Heart right ventricle (tissue), 16 donors: Measurements from ENCODE around the gene TENM4. TPM values are rescaled to one million over a fixed set of nuclear protein-coding genes. Genes with fewer than 3 reads are reported as not detected.

Experiments used
- ATAC-seq, 8 donors: fragments of 200-7000 bp; cut with Tn5 transposase; one replicate each; pipeline ENCODE4 v1.9.1; 2020; ENCODE audit warnings: mild to moderate bottlenecking in 8 of 8, moderate library complexity in 8 of 8, moderate number of reproducible peaks in 1 of 8
- DNase-seq, 2 donors: peaks; one replicate each; pipeline ENCODE4 v3.0.0-alpha.2; 2020
- H3K27ac ChIP-seq, 10 donors: fragments of 200-600 bp; sonication (generic) in 2 of 10; one replicate each; pipeline versions ENCODE4 v1.5.0 to v1.8.0; 2020 to 2022; ENCODE audit warnings: mild to moderate bottlenecking in 3 of 10
- H3K27me3 ChIP-seq, 7 donors: fragments of 200-600 bp; one replicate each; pipeline ENCODE4 v1.8.0; 2021 to 2022; ENCODE audit warnings: mild to moderate bottlenecking in 2 of 7
- H3K36me3 ChIP-seq, 9 donors: fragments of 200-600 bp; sonication (generic) in 1 of 9; one replicate each; pipeline versions ENCODE4 v1.5.0 to v1.8.0; 2020 to 2022; ENCODE audit warnings: mild to moderate bottlenecking in 2 of 9
- H3K4me1 ChIP-seq, 9 donors: fragments of 200-600 bp; sonication (generic) in 1 of 9; one replicate each; pipeline versions ENCODE4 v1.5.0 to v1.8.0; 2020 to 2022; ENCODE audit warnings: mild to moderate bottlenecking in 4 of 9
- H3K4me3 ChIP-seq, 10 donors: fragments of 200-600 bp; sonication (generic) in 2 of 10; one replicate each; pipeline versions ENCODE4 v1.5.0 to v1.8.0; 2020 to 2022; ENCODE audit warnings: mild to moderate bottlenecking in 7 of 10, moderate library complexity in 2 of 10
- H3K9me3 ChIP-seq, 11 donors: fragments of 200-600 bp in 10 of 11; sonication (generic) in 2 of 11; one replicate each; pipeline versions ENCODE4 v1.5.0 to v1.8.0; 2013 to 2022; ENCODE audit warnings: mild to moderate bottlenecking in 2 of 11, control low read depth in 1 of 11, moderate library complexity in 1 of 11
- WGBS, 2 donors: extraction: QIAGEN DNeasy Blood & Tissue Kit; methylation state at CpG; one replicate each; pipeline ENCODE4 v1.1.7; 2013; ENCODE audit warnings: inconsistent platforms in 1 of 2; 5-methylcytosine and 5-hydroxymethylcytosine counted together
- intact Hi-C, 10 donors: fragments of 100-400 bp; cut with DNase I; formaldehyde crosslinking; loops; one replicate each; pipeline versions ENCODE4 v1.11.1 to v1.14.2; 2022
- polyA plus RNA-seq, 2 donors: library from polyadenylated mRNA; stranded (reverse); fragments of 200-250 nt; gene quantifications; one replicate each; pipeline ENCODE4 v1.2.3, GENCODE V29; 2013
- total RNA-seq, 10 donors: library from RNA; stranded (reverse); fragmentation: NEBNext Ultra II Directional in 3 of 10; extraction: Animal tissue kit (Norgen Biotek cat#: 25700) in 3 of 10; gene quantifications; one replicate each; pipeline versions ENCODE4 v1.2.1 to v1.2.4, GENCODE V29; 2021 to 2023
- TF ChIP-seq, protein P1 (sequence below), 9 donors: fragments of 200-600 bp; sonication (generic) in 2 of 9; IDR thresholded peaks; one replicate each; pipeline versions ENCODE4 v1.5.0 to v1.8.0; 2021 to 2022; ENCODE audit warnings: antibody characterized with exemption in 9 of 9, mild to moderate bottlenecking in 5 of 9, moderate library complexity in 1 of 9
- donor health status: Arrhythmogenic right ventricular cardiomyopathy.
- donor health status: ischemic (EF 13 %, LVEDD 7.1; RV severe dilation, severe dysfunction).
- donor health status: healthy with polysubstance abuse.
- donor health status: DM: no; HTN: yes; CAD: no.
- donor health status: DM: no; HTN: no; CAD: no.
- donor health status: ischemic (EF 25% LVEDD 6.9; RV normal size, moderate dysfunction).
- donor health status: ischemic (EF 25% LVEDD 5.7; RV mildly dilated, moderate dysfunction).
- donor health status: healthy.
- donor health status: DM: yes; HTN: yes; CAD: no.
- donor health status: Ischemic cardiomyopathy.
- donor health status: ischemic (EF 35%, LVEDD 5.7; RV mildly dilated, moderate dysfunction).
- donor health status: nonischemic (EF 11% LVEDD 7.7; RV severe dilation, severe dysfunction).
- donor health status: DM: yes; HTN: yes; CAD: no.
- donor health status: PGD.
- donor health status: ischemic (EF 29% LVEDD 5.4; RV normal size, mild dysfunction).
- donor health status: nonischemic (EF 23%, LVEDD 6.1; RV moderate dilation, normal function).

The TENM4 gene
- total and polyA plus RNA-seq, 12 donors = 0.10 to 3.6 (median 0.91) TPM

DNA sequence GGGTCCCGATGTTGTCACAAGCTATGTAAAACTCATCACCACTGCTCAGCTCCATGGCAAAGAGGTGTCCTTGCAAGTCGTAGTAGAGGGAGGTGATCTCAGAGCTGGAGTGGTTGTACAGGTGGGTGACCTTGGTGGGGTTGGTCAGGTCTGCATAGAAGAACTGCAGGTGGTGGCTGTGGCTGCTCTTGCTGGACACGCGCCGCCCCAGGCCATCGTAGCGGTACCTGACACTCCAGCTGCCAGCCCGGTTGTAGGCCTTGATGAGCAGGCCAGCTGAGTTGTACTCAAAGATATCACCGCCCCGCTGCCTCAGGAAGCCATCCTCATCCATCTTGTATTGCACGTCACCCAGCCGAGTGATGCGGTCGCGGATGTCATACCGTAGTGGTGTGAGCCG lies 771.6 kb downstream of the TENM4 start:
- Histone ChIP-seq H3K9me3 (no peaks in the 10 kb centered on the region), H3K27ac (no peak overlapping the region), H3K27me3 (no peaks in the 10 kb centered on the region), H3K4me1 (no peaks in the 10 kb centered on the region), H3K36me3 (no peaks in the 10 kb centered on the region), H3K4me3 (no peak overlapping the region)
- ATAC-seq (no peak), DNase-seq (no peak)
- 95 to 97% methylated on average over 17 of the region's 17 CpGs for WGBS, 2 donors
- TF ChIP-seq, protein P1, sequence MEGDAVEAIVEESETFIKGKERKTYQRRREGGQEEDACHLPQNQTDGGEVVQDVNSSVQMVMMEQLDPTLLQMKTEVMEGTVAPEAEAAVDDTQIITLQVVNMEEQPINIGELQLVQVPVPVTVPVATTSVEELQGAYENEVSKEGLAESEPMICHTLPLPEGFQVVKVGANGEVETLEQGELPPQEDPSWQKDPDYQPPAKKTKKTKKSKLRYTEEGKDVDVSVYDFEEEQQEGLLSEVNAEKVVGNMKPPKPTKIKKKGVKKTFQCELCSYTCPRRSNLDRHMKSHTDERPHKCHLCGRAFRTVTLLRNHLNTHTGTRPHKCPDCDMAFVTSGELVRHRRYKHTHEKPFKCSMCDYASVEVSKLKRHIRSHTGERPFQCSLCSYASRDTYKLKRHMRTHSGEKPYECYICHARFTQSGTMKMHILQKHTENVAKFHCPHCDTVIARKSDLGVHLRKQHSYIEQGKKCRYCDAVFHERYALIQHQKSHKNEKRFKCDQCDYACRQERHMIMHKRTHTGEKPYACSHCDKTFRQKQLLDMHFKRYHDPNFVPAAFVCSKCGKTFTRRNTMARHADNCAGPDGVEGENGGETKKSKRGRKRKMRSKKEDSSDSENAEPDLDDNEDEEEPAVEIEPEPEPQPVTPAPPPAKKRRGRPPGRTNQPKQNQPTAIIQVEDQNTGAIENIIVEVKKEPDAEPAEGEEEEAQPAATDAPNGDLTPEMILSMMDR (IDR thresholded peaks at IDR 0.05) = no peak
- intact Hi-C loops = loop anchor here in 1 of 10 donors (10.0 kb wide), 1 partner anchor 46 kb away; no protein-coding TSS in a partner anchor

- Histone ChIP-seq H3K4me1 (no peaks in the 10 kb centered on the region), H3K9me3 (no peaks in the 10 kb centered on the region), H3K4me3 (no peak overlapping the region), H3K27me3 (no peaks in the 10 kb centered on the region), H3K36me3 (no peaks in the 10 kb centered on the region), H3K27ac (no peak overlapping the region)
- ATAC-seq = no peak
- TF ChIP-seq, protein P1 (IDR thresholded peaks at IDR 0.05) = no peak
- no peak for DNase-seq
- WGBS, 2 donors = 87 to 88% methylated on average over 2 of the region's 2 CpGs
- intact Hi-C loops = loop anchor here in 1 of 10 donors (10.0 kb wide), 1 partner anchor 47 kb away; no protein-coding TSS in a partner anchor
These were observed 773.4 kb downstream of the TENM4 start for GRCh38 chr11:78667461-78667860.

DNA sequence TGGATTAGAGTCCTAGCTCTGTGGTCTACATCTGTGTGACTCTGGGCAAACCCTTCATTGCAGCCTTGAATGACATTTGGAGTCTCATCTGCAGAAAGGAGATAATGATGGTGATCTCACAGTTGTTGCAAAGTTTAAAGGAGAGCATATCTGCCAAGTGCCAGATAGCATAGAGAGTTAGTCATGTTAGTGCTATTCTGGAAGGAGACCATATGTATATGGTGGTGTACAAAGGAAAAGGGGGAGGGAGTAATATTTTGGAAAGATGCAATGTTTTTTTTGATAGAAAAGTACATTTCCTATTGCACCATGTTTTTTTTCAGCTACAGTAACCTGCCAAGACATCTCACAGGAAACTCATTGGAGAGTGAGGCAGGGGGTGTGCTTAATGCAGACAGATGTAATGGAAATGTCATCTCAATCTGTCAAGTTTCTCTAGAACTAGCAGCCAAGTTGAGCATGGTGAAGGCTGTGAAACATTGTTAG lies 774.1 kb downstream of the TENM4 start:
- DNase-seq (no peak), ATAC-seq (no peak)
- no peak overlapping the region for H3K4me3 ChIP-seq
- H3K9me3 ChIP-seq = no peaks in the 10 kb centered on the region
- TF ChIP-seq, protein P1 (IDR thresholded peaks at IDR 0.05) = no peak
- no peaks in the 10 kb centered on the region for H3K4me1 ChIP-seq
- H3K27ac ChIP-seq = no peak overlapping the region
- intact Hi-C loops = loop anchor here in 1 of 10 donors (10.0 kb wide), 1 partner anchor 48 kb away; no protein-coding TSS in a partner anchor
- no peaks in the 10 kb centered on the region for H3K27me3 ChIP-seq
- H3K36me3 ChIP-seq = no peaks in the 10 kb centered on the region

DNA sequence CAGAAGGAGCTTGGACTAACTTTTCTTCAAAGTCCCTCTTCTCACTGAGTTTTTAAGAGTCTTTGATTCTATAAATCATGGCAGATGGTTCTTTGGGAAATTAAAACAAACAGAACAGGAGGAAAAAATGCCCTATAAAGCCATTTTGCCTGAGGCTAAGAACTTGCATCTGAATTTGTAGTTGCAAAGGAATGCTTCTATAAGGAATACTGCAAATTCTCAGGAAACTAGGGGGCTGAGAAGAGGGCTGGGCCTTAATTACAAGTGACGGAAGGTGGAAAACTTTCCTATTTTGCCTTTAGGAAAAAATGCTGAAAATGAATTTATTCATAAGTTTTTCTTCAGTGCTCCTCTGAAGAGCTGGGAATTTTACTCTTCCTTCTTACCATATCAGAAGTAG lies 776.2 kb downstream of the TENM4 start:
- WGBS, 2 donors = 78 to 82% methylated on average over 1 of the region's 1 CpG
- Histone ChIP-seq H3K27me3 (no peaks in the 10 kb centered on the region), H3K4me1 (no peaks in the 10 kb centered on the region), H3K36me3 (no peaks in the 10 kb centered on the region), H3K27ac (no peak overlapping the region), H3K4me3 (no peak overlapping the region), H3K9me3 (no peaks in the 10 kb centered on the region)
- ATAC-seq (no peak), DNase-seq (no peak)
- intact Hi-C loops = loop anchor here in 1 of 10 donors (10.0 kb wide), 1 partner anchor 50 kb away; no protein-coding TSS in a partner anchor
- TF ChIP-seq, protein P1 (IDR thresholded peaks at IDR 0.05) = no peak
